H9 (cell line): ENCODE measurements around the gene ARHGAP27. TPM values are rescaled to one million over a fixed set of nuclear protein-coding genes. Genes with fewer than 3 reads are reported as not detected.
A peak's percentile ranks its signal among the peaks of the same experiment; 100 is the strongest.

Source experiments
- DNase-seq: peaks from one replicate; pipeline ENCODE4 v3.0.0-alpha.2; 2017
- H2AFZ ChIP-seq: one replicate; pipeline ENCODE4 v1.6.1; 2013; ENCODE audit warnings: mild to moderate bottlenecking, low read length, control low read depth, moderate library complexity
- H2AK5ac ChIP-seq: 2 replicates; pipeline ENCODE4 v1.6.1; 2013; ENCODE audit warnings: low read length, control low read depth, mixed read lengths; ENCODE audit not compliant: insufficient read length
- H2BK120ac ChIP-seq: one replicate; pipeline ENCODE4 v1.6.1; 2013; ENCODE audit warnings: low read depth, mild to moderate bottlenecking, low read length, control low read depth, inconsistent platforms; ENCODE audit not compliant: poor library complexity, severe bottlenecking
- H2BK12ac ChIP-seq: 2 replicates; pipeline ENCODE4 v1.6.1; 2013; ENCODE audit warnings: low read length, control low read depth, mixed read lengths, low read depth; ENCODE audit not compliant: insufficient read length
- H2BK15ac ChIP-seq: 2 replicates; pipeline ENCODE4 v1.6.1; 2013; ENCODE audit warnings: low read depth, low read length, control low read depth
- H2BK20ac ChIP-seq: one replicate; pipeline ENCODE4 v1.6.1; 2013; ENCODE audit warnings: low read depth, mild to moderate bottlenecking, low read length, control low read depth, inconsistent platforms; ENCODE audit not compliant: poor library complexity, severe bottlenecking
- H2BK5ac ChIP-seq: 2 replicates; pipeline ENCODE4 v1.6.1; 2013; ENCODE audit warnings: low read length, control low read depth, mixed read lengths; ENCODE audit not compliant: insufficient read length
- H3K14ac ChIP-seq: 2 replicates; pipeline ENCODE4 v1.6.1; 2013; ENCODE audit warnings: low read length, control low read depth; ENCODE audit not compliant: insufficient read depth
- H3K18ac ChIP-seq: 2 replicates; pipeline ENCODE4 v1.6.1; 2013; ENCODE audit warnings: low read depth, mild to moderate bottlenecking, mixed read lengths, low read length, control low read depth; ENCODE audit not compliant: insufficient read length
- H3K23ac ChIP-seq: 2 replicates; pipeline ENCODE4 v1.6.1; 2013; ENCODE audit warnings: low read length, control low read depth, mixed read lengths, low read depth; ENCODE audit not compliant: insufficient read length
- H3K23me2 ChIP-seq: 2 replicates; pipeline ENCODE4 v1.6.1; 2013; ENCODE audit warnings: low read depth, mild to moderate bottlenecking, mixed read lengths, low read length, control low read depth; ENCODE audit not compliant: insufficient read length, poor library complexity, severe bottlenecking
- H3K27ac ChIP-seq: 2 replicates; pipeline ENCODE4 v1.5.1; 2013; ENCODE audit warnings: low read length, control low read depth, mixed read lengths, low read depth; ENCODE audit not compliant: insufficient read length
- H3K27me3 ChIP-seq: 2 replicates; pipeline ENCODE4 v1.6.1; 2013; ENCODE audit warnings: low read length, control low read depth, inconsistent platforms; ENCODE audit not compliant: insufficient read depth
- H3K4ac ChIP-seq: 2 replicates; pipeline ENCODE4 v1.6.1; 2013; ENCODE audit warnings: low read depth, mild to moderate bottlenecking, control low read depth, inconsistent platforms, low read length, moderate library complexity
- H3K4me1 ChIP-seq: 2 replicates; pipeline ENCODE4 v1.6.1; 2013; ENCODE audit warnings: low read length, control low read depth, inconsistent platforms; ENCODE audit not compliant: insufficient read depth
- H3K4me2 ChIP-seq: 2 replicates; pipeline ENCODE4 v1.6.1; 2013; ENCODE audit warnings: low read length, control low read depth, mixed read lengths; ENCODE audit not compliant: insufficient read length, insufficient read depth
- H3K56ac ChIP-seq: 2 replicates; pipeline ENCODE4 v1.6.1; 2013; ENCODE audit warnings: low read depth, mild to moderate bottlenecking, mixed read lengths, low read length, control low read depth; ENCODE audit not compliant: insufficient read length
- H3K79me1 ChIP-seq: 2 replicates; pipeline ENCODE4 v1.6.1; 2013; ENCODE audit warnings: low read depth, mild to moderate bottlenecking, moderate library complexity, low read length, control low read depth, inconsistent platforms; ENCODE audit not compliant: insufficient read depth, poor library complexity, severe bottlenecking
- H3K79me2 ChIP-seq: 2 replicates; pipeline ENCODE4 v1.6.1; 2013; ENCODE audit warnings: low read length, control low read depth, inconsistent platforms; ENCODE audit not compliant: insufficient read depth
- H3K9ac ChIP-seq: 2 replicates; pipeline ENCODE4 v1.6.1; 2013; ENCODE audit warnings: low read length, control low read depth, mixed read lengths; ENCODE audit not compliant: insufficient read length; ENCODE audit errors: extremely low read depth
- H3K9me3 ChIP-seq: one replicate; pipeline ENCODE4 v1.6.1; 2013; ENCODE audit warnings: low read depth, low read length, inconsistent platforms; ENCODE audit not compliant: control insufficient read depth
- H3T11ph ChIP-seq: one replicate; pipeline ENCODE4 v1.6.1; 2013; ENCODE audit warnings: mild to moderate bottlenecking, low read length, control low read depth, inconsistent platforms
- H4K20me1 ChIP-seq: one replicate; pipeline ENCODE4 v1.6.1; 2013; ENCODE audit not compliant: control insufficient read depth, insufficient read length, insufficient read depth
- H4K5ac ChIP-seq: 2 replicates; pipeline ENCODE4 v1.6.1; 2013; ENCODE audit warnings: low read depth, mild to moderate bottlenecking, mixed read lengths, low read length, control low read depth; ENCODE audit not compliant: insufficient read length
- H4K8ac ChIP-seq: replicated peaks from 2 replicates; pipeline ENCODE4 v1.6.1; 2013; ENCODE audit warnings: low read length, control low read depth, mixed read lengths, low read depth; ENCODE audit not compliant: insufficient read length
- H4K91ac ChIP-seq: 2 replicates; pipeline ENCODE4 v1.6.1; 2013; ENCODE audit warnings: low read depth, mild to moderate bottlenecking, moderate library complexity, mixed read lengths, low read length, control low read depth; ENCODE audit not compliant: insufficient read length
- H3K27ac Mint-ChIP-seq, 3 experiments: 2 replicates in 2 of 3; 3 replicates in 1 of 3; pipeline ENCODE4 v1.8.0; 2020 to 2021; ENCODE audit warnings: mixed read lengths in 3 of 3, mild to moderate bottlenecking in 1 of 3, moderate library complexity in 1 of 3
- H3K27me3 Mint-ChIP-seq: 2 replicates; pipeline ENCODE4 v1.8.0; 2021; ENCODE audit warnings: low read depth, mild to moderate bottlenecking, moderate library complexity, mixed read lengths
- H3K36me3 Mint-ChIP-seq, 3 experiments: 2 replicates in 2 of 3; 3 replicates in 1 of 3; pipeline ENCODE4 v1.8.0; 2020 to 2021; ENCODE audit warnings: low read depth in 3 of 3, mixed read lengths in 3 of 3; ENCODE audit not compliant: insufficient read depth in 1 of 3
- H3K4me1 Mint-ChIP-seq, 2 experiments: 2 replicates each; pipeline ENCODE4 v1.8.0; 2020; ENCODE audit warnings: mixed read lengths in 2 of 2
- H3K4me3 Mint-ChIP-seq, 2 experiments: 2 replicates in 1 of 2; 3 replicates in 1 of 2; pipeline ENCODE4 v1.8.0; 2020 to 2021; ENCODE audit warnings: mild to moderate bottlenecking in 2 of 2, mixed read lengths in 2 of 2, moderate library complexity in 1 of 2
- H3K9me3 Mint-ChIP-seq, 2 experiments: 2 replicates in 1 of 2; 3 replicates in 1 of 2; pipeline ENCODE4 v1.8.0; 2020; ENCODE audit warnings: mild to moderate bottlenecking in 2 of 2, mixed read lengths in 2 of 2, moderate library complexity in 1 of 2
- CTCF ChIP-seq: fragments of 200-600 bp; sonication (generic); conservative IDR thresholded peaks from 3 replicates; pipeline ENCODE4 v1.8.0; 2021; ENCODE audit warnings: antibody characterized with exemption, mild to moderate bottlenecking
- WGBS: extraction: QIAGEN DNeasy Blood & Tissue Kit; methylation state at CpG from one replicate; pipeline ENCODE4 v1.1.7; 2013; ENCODE audit warnings: missing lambda C conversion rate, low lambda C conversion rate, mixed read lengths; ENCODE audit not compliant: insufficient read length; ENCODE audit errors: extremely low coverage; 5-methylcytosine and 5-hydroxymethylcytosine counted together
- total RNA-seq: library from RNA; stranded (reverse); gene quantifications from 2 replicates; pipeline ENCODE4 v1.2.1, GENCODE V29; 2021

ARHGAP27 gene
- total RNA-seq, 1 experiment from 2014 or later = 9.9 TPM

GRCh38 chr17:45366049-45366448, 66.6 kb downstream of the ARHGAP27 start:
- H3K27ac ChIP-seq = no peak overlapping the region
- Mint-ChIP-seq H3K27me3 (no peaks in the 10 kb centered on the region), H3K9me3 (peaks cover 0 to 2% of the 10 kb centered on the region in 2 experiments; a peak in 1 of 5 replicates), H3K4me1 (peaks cover 40 to 47% of the 10 kb centered on the region in 2 experiments), H3K4me3 (peak overlapping the region in 1 of 2 experiments; percentile 52; a peak in 1 of 5 replicates), H3K27ac (peak overlapping the region in 2 of 3 experiments; percentile 4 to 13; a peak in 3 of 7 replicates), H3K36me3 (peaks cover 0 to 2% (median 0%) of the 10 kb centered on the region in 3 experiments; a peak in 2 of 7 replicates)
- H2BK12ac ChIP-seq = no peak overlapping the region
- H3K4me2 ChIP-seq = no peak overlapping the region
- no peaks in the 10 kb centered on the region for H3K27me3 ChIP-seq
- no peak overlapping the region for H2AK5ac ChIP-seq
- no peaks in the 10 kb centered on the region for H4K20me1 ChIP-seq
- H3K9me3 ChIP-seq = no peaks in the 10 kb centered on the region
- no peak overlapping the region for H4K91ac ChIP-seq
- no peak overlapping the region for H2BK120ac ChIP-seq
- no peak overlapping the region for H3K23ac ChIP-seq
- no peaks in the 10 kb centered on the region for H3K23me2 ChIP-seq
- H3K18ac ChIP-seq = no peak overlapping the region
- H2BK20ac ChIP-seq = no peak overlapping the region
- H2BK5ac ChIP-seq = no peak overlapping the region
- WGBS = no CpG with 5 or more reads among the region's 3 CpGs
- DNase-seq = peak; percentile 24
- no peak overlapping the region for H3K14ac ChIP-seq
- no peak overlapping the region for H3K9ac ChIP-seq
- no peak for TF ChIP-seq CTCF
- no peak overlapping the region for H3T11ph ChIP-seq
- H3K4ac ChIP-seq = no peak overlapping the region
- H2BK15ac ChIP-seq = no peak overlapping the region
- H3K4me1 ChIP-seq = peaks cover 6% of the 10 kb centered on the region; the same call in 1 of the 2 replicates
- no peak overlapping the region for H2AFZ ChIP-seq
- no peak overlapping the region for H4K8ac ChIP-seq
- no peaks in the 10 kb centered on the region; the same call in 1 of the 2 replicates for H3K79me2 ChIP-seq
- H3K79me1 ChIP-seq = no peaks in the 10 kb centered on the region
- H3K56ac ChIP-seq = no peak overlapping the region
- no peak overlapping the region for H4K5ac ChIP-seq
